K562 (cell line): ENCODE measurements around the gene SLC38A2. TPM values are rescaled to one million over a fixed set of nuclear protein-coding genes. Genes with fewer than 3 reads are reported as not detected.

Experiments used
- ARHGAP35 ChIP-seq: fragments of 450-650 bp; IDR thresholded peaks from 2 replicates; pipeline ENCODE4 v1.6.1; 2018; ENCODE audit not compliant: partially characterized antibody
- BHLHE40 ChIP-seq: IDR thresholded peaks from 2 replicates; pipeline ENCODE4 v1.6.1; 2011; ENCODE audit warnings: low read length, improper control_type of control experiment
- CBX1 ChIP-seq: sonication (generic); IDR thresholded peaks from 2 replicates; pipeline ENCODE4 v1.6.1; 2016; ENCODE audit warnings: antibody characterized with exemption, low read depth, mild to moderate bottlenecking
- CREBBP ChIP-seq: IDR thresholded peaks from one replicate; pipeline ENCODE4 v1.6.1; 2012; ENCODE audit warnings: low read depth, mild to moderate bottlenecking, control low read depth, inconsistent platforms, low read length
- ERF ChIP-seq: fragments of 450-650 bp; formaldehyde crosslinking; IDR thresholded peaks from 2 replicates; pipeline ENCODE4 v1.4.0; 2020; ENCODE audit warnings: mild to moderate bottlenecking, mixed read lengths
- ESRRB ChIP-seq: fragments of 250-450 bp; sonication (Bioruptor Pico); IDR thresholded peaks from 2 replicates; pipeline ENCODE4 v1.5.0; 2020; ENCODE audit warnings: mild to moderate bottlenecking, moderate library complexity, borderline replicate concordance
- FIP1L1 ChIP-seq: fragments of 200-400 bp; formaldehyde crosslinking; IDR thresholded peaks from 2 replicates; pipeline ENCODE4 v1.6.1; 2018; ENCODE audit warnings: mild to moderate bottlenecking, low read depth, low read length; ENCODE audit not compliant: poor library complexity, severe bottlenecking
- FOXA1 ChIP-seq: fragments of 450-650 bp; IDR thresholded peaks from 2 replicates; pipeline ENCODE4 v1.6.1; 2016; ENCODE audit warnings: mild to moderate bottlenecking, borderline replicate concordance
- FOXA3 ChIP-seq, 2 experiments: fragments of 450-650 bp in 1 of 2; sonication (generic) in 1 of 2; formaldehyde crosslinking; IDR thresholded peaks in 1 of 2; conservative IDR thresholded peaks in 1 of 2; 2 replicates each; pipeline versions ENCODE4 v1.4.0 to v1.8.0; 2020 to 2022; ENCODE audit warnings: mild to moderate bottlenecking in 2 of 2, missing genetic modification reagents in 1 of 2
- GABPB2 ChIP-seq: fragments of 250-450 bp; sonication (Bioruptor Pico); conservative IDR thresholded peaks from 2 replicates; pipeline ENCODE4 v1.5.1; 2021; ENCODE audit warnings: mild to moderate bottlenecking
- KLF1 ChIP-seq: fragments of 450-650 bp; IDR thresholded peaks from 2 replicates; pipeline ENCODE4 v1.6.1; 2016; ENCODE audit warnings: missing genetic modification characterization, missing compliant biosample characterization
- MAFG ChIP-seq: fragments of 450-650 bp; conservative IDR thresholded peaks from 2 replicates; pipeline ENCODE4 v1.6.1; 2016; ENCODE audit warnings: missing genetic modification characterization, missing compliant biosample characterization
- MCM5 ChIP-seq: fragments of 450-650 bp; IDR thresholded peaks from 2 replicates; pipeline ENCODE4 v1.6.1; 2016; ENCODE audit warnings: low read depth
- MTA3 ChIP-seq: fragments of 450-650 bp; formaldehyde crosslinking; IDR thresholded peaks from 2 replicates; pipeline ENCODE4 v1.6.1; 2017; ENCODE audit warnings: mild to moderate bottlenecking, borderline replicate concordance
- NCOA6 ChIP-seq: fragments of 450-650 bp; IDR thresholded peaks from 2 replicates; pipeline ENCODE4 v1.6.1; 2017; ENCODE audit warnings: mild to moderate bottlenecking
- POLR2AphosphoS5 ChIP-seq: IDR thresholded peaks from 2 replicates; pipeline ENCODE4 v1.6.1; 2011; ENCODE audit warnings: mild to moderate bottlenecking, low read depth, low read length, moderate library complexity; ENCODE audit not compliant: control insufficient read depth, insufficient read depth
- RB1 ChIP-seq: fragments of 450-650 bp; IDR thresholded peaks from 2 replicates; pipeline ENCODE4 v1.6.1; 2017; ENCODE audit warnings: low read depth, mild to moderate bottlenecking
- RUNX1 ChIP-seq: sonication (generic); IDR thresholded peaks from 2 replicates; pipeline ENCODE4 v1.6.1; 2016; ENCODE audit warnings: antibody characterized with exemption, low read depth
- SLC30A9 ChIP-seq: fragments of 250-450 bp; sonication (Bioruptor Pico); IDR thresholded peaks from 2 replicates; pipeline ENCODE4 v1.8.0; 2022; ENCODE audit warnings: mild to moderate bottlenecking, moderate library complexity
- SMAD3 ChIP-seq: fragments of 450-650 bp; formaldehyde crosslinking; conservative IDR thresholded peaks from 2 replicates; pipeline ENCODE4 v1.4.0; 2020; ENCODE audit warnings: mild to moderate bottlenecking
- STAT5A ChIP-seq: IDR thresholded peaks from 2 replicates; pipeline ENCODE4 v1.6.1; 2012; ENCODE audit warnings: low read length, inconsistent platforms, borderline replicate concordance
- ZNF764 ChIP-seq: fragments of 250-450 bp; sonication (Bioruptor Pico); IDR thresholded peaks from 2 replicates; pipeline ENCODE4 v1.4.0; 2020; ENCODE audit warnings: low read depth, mild to moderate bottlenecking, moderate library complexity
- polyA plus RNA-seq, 8 experiments: library from polyadenylated mRNA; depleted of rRNA in 4 of 8; stranded (reverse) in 5 of 8; unstranded in 3 of 8; fragments of >200 nt; fragmentation: Nextera tagmentation in 2 of 8; fragmentation: Illumina TruSeq in 1 of 8; extraction: Ambion mirVana in 2 of 8; extraction: Trizol in 1 of 8; gene quantifications; 2 replicates each; pipeline versions ENCODE4 v1.2.1 to v1.2.3, GENCODE V29; 2011 to 2014; ENCODE audit warnings: inconsistent platforms in 1 of 8, missing spikeins in 1 of 8
- total RNA-seq, 7 experiments: library from RNA; depleted of rRNA in 6 of 7; stranded (reverse); fragments of >200 nt in 6 of 7; fragmentation: Illumina TruSeq in 2 of 7; extraction: Trizol in 2 of 7; gene quantifications; 2 replicates each; pipeline versions ENCODE4 v1.2.1 to v1.2.3, GENCODE V29; 2011 to 2021; ENCODE audit warnings: low replicate concordance in 1 of 7
- TF ChIP-seq, protein P1 (sequence below): fragments of 450-650 bp; conservative IDR thresholded peaks from 2 replicates; pipeline ENCODE4 v1.6.1; 2016; ENCODE audit warnings: missing genetic modification characterization, low read depth, mild to moderate bottlenecking, control low read depth, missing compliant biosample characterization
- TF ChIP-seq, protein P2 (sequence below): fragments of 250-450 bp; sonication (Bioruptor Pico); IDR thresholded peaks from 2 replicates; pipeline ENCODE4 v1.5.0; 2020; ENCODE audit warnings: mild to moderate bottlenecking, borderline replicate concordance

The SLC38A2 gene
- total and polyA plus RNA-seq, 9 of the 15 experiments (the other 6 are each of a cell fraction or from before 2014, with no cell fraction given) = 98.7 to 292 (median 143) TPM

DNA sequence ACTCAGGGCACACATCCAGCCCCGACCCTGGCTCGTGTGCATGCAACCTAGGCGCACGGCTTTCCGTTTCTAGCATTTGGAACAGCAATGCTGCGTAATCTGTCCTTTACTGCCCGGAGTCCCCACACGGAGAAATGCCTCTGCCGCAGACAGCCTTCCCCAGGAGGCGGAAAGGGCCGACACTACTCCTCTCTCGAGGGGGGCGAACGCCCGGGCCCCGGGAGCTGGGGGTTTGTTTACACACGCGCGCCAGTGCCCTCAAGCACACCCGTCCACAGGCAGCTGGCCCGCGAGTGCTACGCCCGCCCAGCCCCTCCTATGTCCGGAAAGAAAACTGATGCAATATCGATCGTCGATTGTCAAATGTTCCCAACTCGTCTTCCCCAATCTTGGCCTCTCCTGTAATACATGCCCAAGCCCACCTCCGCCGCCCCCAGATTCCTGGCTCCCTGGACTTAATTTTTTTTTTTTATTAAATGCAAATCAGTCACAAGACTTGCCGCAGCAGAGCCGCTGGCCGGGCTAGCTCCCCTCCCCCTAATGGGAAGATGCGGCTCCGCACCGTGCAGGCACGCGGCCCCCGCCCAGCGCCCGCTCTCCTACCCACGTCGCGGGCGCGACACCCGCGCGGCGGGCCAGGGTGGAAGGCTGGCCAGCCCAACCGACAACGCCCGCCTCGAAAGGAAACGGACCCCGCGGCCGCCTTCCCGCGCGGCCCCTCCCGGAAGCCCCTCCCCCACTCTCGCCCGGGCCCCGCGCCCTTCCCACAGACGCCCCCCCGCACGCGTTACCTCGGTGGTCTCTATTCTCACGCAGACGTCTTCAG lies 642 bp downstream of the SLC38A2 start (continued):
- TF ChIP-seq MCM5 (no peak), FIP1L1 (peak; percentile 99), STAT5A (peak; percentile 5; the same call in 1 of the 2 replicates), ERF (CRISPR knock-in tag) (no peak), FOXA3 (CRISPR knock-in tag; conservative IDR thresholded peaks at IDR 0.05 in 1 of 2, IDR thresholded peaks at IDR 0.05 in 1 of 2) (peak in 1 of 2 experiments; percentile 15; a peak in 1 of 4 replicates), GABPB2 (0 out of 2 replicates have a peak, but pooled peaks have one; percentile 1), CBX1 (no peak), POLR2AphosphoS5 (peak; percentile 3; the same call in 1 of the 2 replicates), MAFG (no peak), SLC30A9 (CRISPR knock-in tag) (no peak), ESRRB (CRISPR knock-in tag) (no peak), RUNX1 (no peak), ZNF764 (CRISPR knock-in tag) (no peak), BHLHE40 (no peak), SMAD3 (no peak), CREBBP (no peak), RB1 (peak; percentile 41), MTA3 (no peak; the same call in 1 of the 2 replicates), ARHGAP35 (peak; percentile 10), NCOA6 (peak; percentile 12; the same call in 1 of the 2 replicates), KLF1 (tag) (no peak), FOXA1 (no peak)
- TF ChIP-seq, protein P1, sequence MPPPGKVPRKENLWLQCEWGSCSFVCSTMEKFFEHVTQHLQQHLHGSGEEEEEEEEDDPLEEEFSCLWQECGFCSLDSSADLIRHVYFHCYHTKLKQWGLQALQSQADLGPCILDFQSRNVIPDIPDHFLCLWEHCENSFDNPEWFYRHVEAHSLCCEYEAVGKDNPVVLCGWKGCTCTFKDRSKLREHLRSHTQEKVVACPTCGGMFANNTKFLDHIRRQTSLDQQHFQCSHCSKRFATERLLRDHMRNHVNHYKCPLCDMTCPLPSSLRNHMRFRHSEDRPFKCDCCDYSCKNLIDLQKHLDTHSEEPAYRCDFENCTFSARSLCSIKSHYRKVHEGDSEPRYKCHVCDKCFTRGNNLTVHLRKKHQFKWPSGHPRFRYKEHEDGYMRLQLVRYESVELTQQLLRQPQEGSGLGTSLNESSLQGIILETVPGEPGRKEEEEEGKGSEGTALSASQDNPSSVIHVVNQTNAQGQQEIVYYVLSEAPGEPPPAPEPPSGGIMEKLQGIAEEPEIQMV (tag) = no peak
- TF ChIP-seq, protein P2, sequence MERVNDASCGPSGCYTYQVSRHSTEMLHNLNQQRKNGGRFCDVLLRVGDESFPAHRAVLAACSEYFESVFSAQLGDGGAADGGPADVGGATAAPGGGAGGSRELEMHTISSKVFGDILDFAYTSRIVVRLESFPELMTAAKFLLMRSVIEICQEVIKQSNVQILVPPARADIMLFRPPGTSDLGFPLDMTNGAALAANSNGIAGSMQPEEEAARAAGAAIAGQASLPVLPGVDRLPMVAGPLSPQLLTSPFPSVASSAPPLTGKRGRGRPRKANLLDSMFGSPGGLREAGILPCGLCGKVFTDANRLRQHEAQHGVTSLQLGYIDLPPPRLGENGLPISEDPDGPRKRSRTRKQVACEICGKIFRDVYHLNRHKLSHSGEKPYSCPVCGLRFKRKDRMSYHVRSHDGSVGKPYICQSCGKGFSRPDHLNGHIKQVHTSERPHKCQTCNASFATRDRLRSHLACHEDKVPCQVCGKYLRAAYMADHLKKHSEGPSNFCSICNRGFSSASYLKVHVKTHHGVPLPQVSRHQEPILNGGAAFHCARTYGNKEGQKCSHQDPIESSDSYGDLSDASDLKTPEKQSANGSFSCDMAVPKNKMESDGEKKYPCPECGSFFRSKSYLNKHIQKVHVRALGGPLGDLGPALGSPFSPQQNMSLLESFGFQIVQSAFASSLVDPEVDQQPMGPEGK = no peak
